ENCODE measurements around the gene KCNB1. TPM values are rescaled to one million over a fixed set of nuclear protein-coding genes. Genes with fewer than 3 reads are reported as not detected.
"Not testable (repeated sequence)": the region's sequence is repeated elsewhere in the genome, so short reads cannot be mapped to it uniquely, and the experiment has no call there.

Gene KCNB1
- polyA plus RNA-seq, 1 donor = 2.4 TPM

DNA sequence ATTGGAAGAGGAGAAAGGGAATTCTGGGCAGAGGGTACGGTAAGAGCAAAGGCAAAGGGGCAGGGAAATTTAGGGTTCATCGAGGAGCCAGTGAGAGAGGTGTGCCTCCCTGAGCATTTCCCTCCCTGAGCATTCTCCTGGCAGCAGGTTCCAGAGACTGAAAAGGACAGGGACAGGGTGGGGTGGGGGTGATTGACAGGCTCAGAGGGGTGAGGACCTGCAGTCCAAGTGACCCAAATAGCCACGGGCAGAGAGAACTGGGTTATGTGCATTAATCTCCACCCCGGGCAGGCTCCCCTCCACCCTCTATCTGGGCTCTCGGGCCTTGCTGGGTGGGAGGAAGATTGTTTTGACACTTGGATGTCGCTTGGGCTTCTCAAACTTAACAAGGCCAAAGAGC is 69.5 kb downstream of the KCNB1 start:
- no peak for DNase-seq
- Histone ChIP-seq H3K4me3 (ENCODE audit: low read length) (no peak overlapping the region), H3K27me3 (ENCODE audit: control insufficient read depth, insufficient read depth, low read length) (peaks cover 14% of the 10 kb centered on the region), H3K36me3 (ENCODE audit: control insufficient read depth, insufficient read depth, low read length) (no peaks in the 10 kb centered on the region), H3K4me1 (ENCODE audit: control insufficient read depth, insufficient read depth, low read length) (peaks cover 3% of the 10 kb centered on the region), H3K9me3 (ENCODE audit: control insufficient read depth, low read depth, low read length) (no peaks in the 10 kb centered on the region), H3K27ac (ENCODE audit: low read length) (no peak overlapping the region)
- no CpG with 5 or more reads among the region's 6 CpGs for WGBS (ENCODE audit: insufficient coverage, low lambda C conversion rate)

DNA sequence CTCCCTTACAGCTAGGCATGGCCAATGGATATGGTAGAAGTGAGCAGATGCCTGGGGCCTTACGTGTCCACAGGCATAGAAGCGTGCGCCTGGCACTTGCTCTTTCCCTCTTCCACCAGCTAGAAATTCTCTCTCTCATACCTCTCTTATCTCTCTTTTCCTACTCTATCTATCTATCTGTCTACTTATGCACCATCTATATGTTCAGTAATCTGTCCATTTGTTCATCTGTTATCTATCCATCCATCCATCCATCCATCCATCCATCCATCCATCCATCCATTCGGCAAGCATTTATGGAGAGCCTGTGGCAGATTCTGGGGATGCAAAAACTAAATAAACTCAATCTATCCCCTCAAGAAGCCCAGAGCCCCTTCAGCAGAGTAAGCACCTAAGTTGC is 70.2 kb downstream of the KCNB1 start:
- H3K36me3 ChIP-seq (ENCODE audit: control insufficient read depth, insufficient read depth, low read length) = no peaks in the 10 kb centered on the region
- no peak for DNase-seq
- no CpG with 5 or more reads among the region's 4 CpGs for WGBS (ENCODE audit: insufficient coverage, low lambda C conversion rate)
- peaks cover 3% of the 10 kb centered on the region for H3K4me1 ChIP-seq (ENCODE audit: control insufficient read depth, insufficient read depth, low read length)
- no peaks in the 10 kb centered on the region for H3K9me3 ChIP-seq (ENCODE audit: control insufficient read depth, low read depth, low read length)
- H3K27me3 ChIP-seq (ENCODE audit: control insufficient read depth, insufficient read depth, low read length) = peaks cover 14% of the 10 kb centered on the region
- no peak overlapping the region for H3K27ac ChIP-seq (ENCODE audit: low read length)
- H3K4me3 ChIP-seq (ENCODE audit: low read length) = no peak overlapping the region

DNA sequence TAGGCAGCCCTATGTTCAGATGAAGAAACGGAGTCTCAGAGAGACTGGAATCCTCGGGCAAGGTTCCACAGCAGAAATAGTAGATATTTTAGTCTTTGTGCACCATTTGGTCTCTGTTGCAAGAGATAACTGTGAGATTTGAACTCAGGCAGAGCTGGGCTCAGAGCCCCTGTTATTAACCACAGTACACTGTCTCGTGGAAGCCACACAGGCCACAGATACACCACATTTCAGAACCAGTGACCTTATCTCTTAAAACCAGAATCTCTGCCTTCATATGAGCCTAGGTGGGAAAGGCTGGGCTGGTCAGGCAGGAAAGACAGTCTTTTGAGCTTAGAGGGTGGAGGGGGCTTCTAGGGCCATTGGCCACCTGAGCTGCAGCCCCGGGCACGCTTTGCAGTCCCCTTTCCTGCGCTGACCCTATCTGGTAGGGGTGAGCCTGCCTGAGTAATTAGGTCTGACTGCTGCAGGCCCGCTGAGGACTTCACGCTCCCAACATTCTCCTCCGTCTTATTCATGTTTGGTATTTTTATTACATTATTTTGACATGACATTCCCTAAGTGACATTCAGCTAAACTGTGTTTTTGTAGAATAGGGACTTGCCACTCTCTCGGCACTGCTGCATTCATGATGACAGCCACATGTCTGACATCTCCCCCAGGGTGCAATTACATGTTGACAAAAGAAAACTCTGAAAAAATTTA is 71.1 kb downstream of the KCNB1 start:
- Histone ChIP-seq H3K27ac (ENCODE audit: low read length) (no peak overlapping the region), H3K36me3 (ENCODE audit: control insufficient read depth, insufficient read depth, low read length) (no peaks in the 10 kb centered on the region), H3K27me3 (ENCODE audit: control insufficient read depth, insufficient read depth, low read length) (peaks cover 14% of the 10 kb centered on the region), H3K9me3 (ENCODE audit: control insufficient read depth, low read depth, low read length) (no peaks in the 10 kb centered on the region), H3K4me3 (ENCODE audit: low read length) (no peak overlapping the region), H3K4me1 (ENCODE audit: control insufficient read depth, insufficient read depth, low read length) (peaks cover 3% of the 10 kb centered on the region)
- no CpG with 5 or more reads among the region's 10 CpGs for WGBS (ENCODE audit: insufficient coverage, low lambda C conversion rate)
- DNase-seq = no peak

DNA sequence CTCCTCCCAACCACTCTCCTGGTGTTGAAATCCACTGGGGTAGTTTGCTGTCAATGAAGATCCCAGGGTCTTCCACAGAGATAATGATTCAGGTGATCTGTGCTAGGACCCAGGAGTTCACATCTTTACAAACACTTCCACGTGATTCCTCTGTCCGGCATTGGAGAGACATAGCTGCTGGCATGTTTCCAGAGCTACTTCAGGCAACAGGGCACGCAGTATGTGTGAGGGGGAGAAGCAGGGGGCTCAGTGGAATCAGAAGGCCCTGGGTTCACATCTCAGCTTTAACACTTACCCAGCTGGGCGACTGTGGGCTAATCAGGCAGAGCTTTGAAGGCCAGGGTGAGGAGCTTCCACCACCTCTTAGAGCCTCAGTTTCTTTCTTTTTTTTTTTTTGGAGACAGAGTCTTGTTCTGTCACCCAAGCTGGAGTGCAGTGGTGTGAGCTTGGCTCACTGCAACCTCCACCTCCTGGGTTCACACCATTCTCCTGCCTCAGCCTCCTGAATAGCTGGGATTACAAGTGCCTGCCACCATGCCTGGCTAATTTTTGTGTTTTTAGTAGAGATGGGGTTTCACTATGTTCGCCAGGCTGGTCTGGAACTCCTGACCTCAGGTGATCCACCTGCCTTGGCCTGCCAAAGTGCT is 72.4 kb downstream of the KCNB1 start:
- 100% methylated on average over 1 of the region's 5 CpGs for WGBS (ENCODE audit: insufficient coverage, low lambda C conversion rate)
- not testable (repeated sequence) for H3K27ac ChIP-seq (ENCODE audit: low read length); H3K9me3 ChIP-seq (ENCODE audit: control insufficient read depth, low read depth, low read length); H3K36me3 ChIP-seq (ENCODE audit: control insufficient read depth, insufficient read depth, low read length); H3K4me1 ChIP-seq (ENCODE audit: control insufficient read depth, insufficient read depth, low read length); H3K4me3 ChIP-seq (ENCODE audit: low read length); DNase-seq
- peaks cover 11% of the 10 kb centered on the region for H3K27me3 ChIP-seq (ENCODE audit: control insufficient read depth, insufficient read depth, low read length)

DNA sequence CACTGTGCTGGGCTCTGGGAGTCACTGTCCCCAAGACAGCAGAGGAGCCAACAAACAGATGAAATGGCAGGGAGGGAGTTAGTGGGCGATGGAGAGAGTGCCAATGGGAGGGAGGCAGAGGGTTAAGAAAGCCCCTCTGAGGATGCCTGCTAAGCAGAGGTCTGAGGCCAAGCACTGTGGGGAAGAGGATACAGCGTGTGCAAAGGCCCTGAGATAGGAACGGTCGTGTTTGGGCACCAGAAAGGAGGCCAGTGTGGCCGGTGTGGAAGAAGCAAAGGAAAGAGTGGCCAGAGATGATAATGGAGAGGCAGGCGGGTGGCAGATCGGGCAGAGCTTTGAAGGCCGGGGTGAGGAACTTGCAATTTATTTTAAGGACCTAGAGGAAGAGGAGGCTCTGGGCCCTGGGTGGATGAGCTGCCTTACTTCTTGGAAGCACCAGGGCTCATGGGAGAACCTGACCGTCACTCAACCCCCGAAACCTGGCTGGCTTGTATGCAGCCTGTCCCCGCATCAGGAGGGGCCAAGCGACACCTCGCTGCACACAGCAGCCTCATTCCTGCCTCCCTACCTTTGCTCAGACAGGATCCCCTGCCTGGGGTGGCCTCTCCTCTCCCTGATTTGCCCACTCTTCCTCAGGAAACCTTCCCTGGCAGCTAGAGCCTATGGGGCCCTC is 73.0 kb downstream of the KCNB1 start:
- Histone ChIP-seq H3K36me3 (ENCODE audit: control insufficient read depth, insufficient read depth, low read length) (no peaks in the 10 kb centered on the region), H3K4me3 (ENCODE audit: low read length) (no peak overlapping the region), H3K27ac (ENCODE audit: low read length) (no peak overlapping the region), H3K9me3 (ENCODE audit: control insufficient read depth, low read depth, low read length) (no peaks in the 10 kb centered on the region), H3K4me1 (ENCODE audit: control insufficient read depth, insufficient read depth, low read length) (peaks cover 3% of the 10 kb centered on the region), H3K27me3 (ENCODE audit: control insufficient read depth, insufficient read depth, low read length) (peaks cover 8% of the 10 kb centered on the region)
- whole genome bisulfite sequencing (ENCODE audit: insufficient coverage, low lambda C conversion rate) = 100% methylated on average over 2 of the region's 13 CpGs
- DNase-seq = no peak

DNA sequence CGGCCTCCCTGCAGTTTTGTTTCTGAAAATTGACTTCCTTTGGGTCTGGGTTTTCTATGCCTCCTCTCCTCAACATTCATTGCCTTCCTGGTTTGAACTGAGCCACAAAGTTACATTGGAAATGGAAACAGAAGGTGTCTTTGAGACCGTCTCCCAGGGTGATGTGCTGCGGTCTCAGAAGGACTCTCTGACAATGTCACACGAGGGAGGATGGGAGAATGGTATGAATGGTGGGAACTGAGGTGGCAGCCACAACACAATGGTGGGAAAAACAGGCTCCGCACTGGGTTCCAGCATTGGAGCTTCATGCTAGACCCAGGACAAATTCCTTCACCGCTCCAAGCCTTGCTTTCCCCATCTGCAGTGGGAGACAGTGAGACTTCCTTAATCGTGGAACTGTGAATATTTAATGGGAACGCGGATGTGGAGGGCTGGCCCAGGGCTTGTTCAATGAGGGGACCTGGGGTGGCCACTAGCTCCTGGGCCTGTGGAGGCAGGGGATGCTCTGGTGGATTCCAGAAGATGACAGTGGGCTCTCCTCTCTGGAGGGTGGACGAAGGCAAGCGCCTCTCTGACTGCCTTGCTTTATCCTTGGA is 73.9 kb downstream of the KCNB1 start:
- Histone ChIP-seq H3K4me1 (ENCODE audit: control insufficient read depth, insufficient read depth, low read length) (peaks cover 3% of the 10 kb centered on the region), H3K27me3 (ENCODE audit: control insufficient read depth, insufficient read depth, low read length) (peaks cover 6% of the 10 kb centered on the region), H3K4me3 (ENCODE audit: low read length) (no peak overlapping the region), H3K36me3 (ENCODE audit: control insufficient read depth, insufficient read depth, low read length) (no peaks in the 10 kb centered on the region), H3K9me3 (ENCODE audit: control insufficient read depth, low read depth, low read length) (no peaks in the 10 kb centered on the region), H3K27ac (ENCODE audit: low read length) (no peak overlapping the region)
- WGBS (ENCODE audit: insufficient coverage, low lambda C conversion rate) = no CpG with 5 or more reads among the region's 11 CpGs
- DNase-seq = no peak

DNA sequence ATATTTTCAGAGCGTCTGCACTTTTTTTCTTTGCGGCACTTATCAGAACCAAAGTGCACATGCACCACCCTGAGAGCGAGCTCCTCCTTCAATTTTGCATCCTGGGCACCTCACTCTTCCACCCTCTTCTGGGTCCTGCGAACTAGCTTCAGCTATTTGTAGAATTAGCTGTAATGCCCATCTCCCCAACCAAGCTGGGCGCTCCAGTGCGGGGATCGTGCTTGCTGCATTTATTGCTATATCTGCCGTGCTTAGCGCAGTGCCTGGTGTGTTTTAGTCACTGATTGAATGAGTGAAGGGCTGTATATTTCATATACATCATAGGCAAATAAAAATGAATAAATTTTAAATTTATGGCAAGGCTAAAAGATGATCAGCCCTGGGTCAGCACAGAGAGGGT is 75.8 kb downstream of the KCNB1 start:
- no peak overlapping the region for H3K27ac ChIP-seq (ENCODE audit: low read length)
- H3K4me3 ChIP-seq (ENCODE audit: low read length) = no peak overlapping the region
- H3K36me3 ChIP-seq (ENCODE audit: control insufficient read depth, insufficient read depth, low read length) = no peaks in the 10 kb centered on the region
- 90% methylated on average over 2 of the region's 9 CpGs for WGBS (ENCODE audit: insufficient coverage, low lambda C conversion rate)
- DNase-seq = no peak
- peaks cover 3% of the 10 kb centered on the region for H3K4me1 ChIP-seq (ENCODE audit: control insufficient read depth, insufficient read depth, low read length)
- H3K27me3 ChIP-seq (ENCODE audit: control insufficient read depth, insufficient read depth, low read length) = peaks cover 3% of the 10 kb centered on the region
- no peaks in the 10 kb centered on the region for H3K9me3 ChIP-seq (ENCODE audit: control insufficient read depth, low read depth, low read length)

DNA sequence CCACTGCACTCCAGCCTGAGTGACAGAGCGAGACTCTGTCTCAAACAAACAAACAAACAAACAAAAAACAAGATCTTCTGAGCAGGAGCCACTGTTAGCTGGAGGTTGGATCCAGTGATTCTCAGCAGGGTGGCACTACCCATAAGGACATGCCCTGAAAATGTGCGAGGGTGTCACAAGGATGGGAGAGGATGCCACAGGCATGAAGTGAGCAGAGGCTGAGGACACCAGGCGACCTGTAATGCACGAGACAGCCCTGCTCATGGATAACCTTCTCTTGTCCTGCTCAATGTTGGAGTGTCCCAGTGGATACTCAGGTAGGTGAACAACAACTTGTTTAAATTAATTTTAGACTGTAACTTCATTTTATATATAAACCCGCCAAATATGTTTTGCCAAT is 76.8 kb downstream of the KCNB1 start:
- H3K4me1 ChIP-seq (ENCODE audit: control insufficient read depth, insufficient read depth, low read length) = peaks cover 3% of the 10 kb centered on the region
- no peak overlapping the region for H3K4me3 ChIP-seq (ENCODE audit: low read length)
- no peaks in the 10 kb centered on the region for H3K36me3 ChIP-seq (ENCODE audit: control insufficient read depth, insufficient read depth, low read length)
- H3K9me3 ChIP-seq (ENCODE audit: control insufficient read depth, low read depth, low read length) = no peaks in the 10 kb centered on the region
- H3K27ac ChIP-seq (ENCODE audit: low read length) = no peak overlapping the region
- H3K27me3 ChIP-seq (ENCODE audit: control insufficient read depth, insufficient read depth, low read length) = peaks cover 3% of the 10 kb centered on the region
- 100% methylated on average over 1 of the region's 5 CpGs for WGBS (ENCODE audit: insufficient coverage, low lambda C conversion rate)
- DNase-seq = no peak

DNA sequence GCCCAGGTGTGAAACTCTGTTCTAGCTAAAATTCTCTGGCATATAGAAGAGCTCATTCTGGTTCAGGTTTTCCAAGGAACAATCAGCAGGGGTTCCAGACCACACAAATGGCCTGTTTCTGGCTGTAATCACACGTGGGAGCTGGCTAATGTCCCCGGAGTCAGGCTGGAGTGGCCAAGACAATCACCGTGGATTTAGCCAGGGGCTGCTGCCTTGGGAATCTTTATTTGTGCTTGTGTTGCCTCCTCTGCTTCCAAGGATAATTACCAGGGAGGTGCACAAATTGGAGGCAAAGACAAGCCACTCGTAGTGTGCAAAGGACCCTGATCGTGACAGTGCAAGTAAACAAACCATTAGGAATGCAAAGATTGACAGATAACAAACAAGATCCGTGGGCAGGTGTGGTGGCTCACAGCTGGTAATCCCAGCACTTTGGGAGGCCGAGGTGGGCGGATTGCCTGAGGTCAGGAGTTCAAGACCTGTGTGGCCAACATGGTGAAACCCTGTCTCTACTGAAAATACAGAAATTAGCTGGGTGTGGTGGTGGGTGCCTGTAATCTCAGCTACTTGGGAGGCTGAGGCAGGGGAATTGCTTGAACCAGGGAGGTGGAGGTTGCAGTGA is 77.3 kb downstream of the KCNB1 start:
- WGBS (ENCODE audit: insufficient coverage, low lambda C conversion rate) = no CpG with 5 or more reads among the region's 8 CpGs
- H3K27me3 ChIP-seq (ENCODE audit: control insufficient read depth, insufficient read depth, low read length) = peaks cover 3% of the 10 kb centered on the region
- no peak for DNase-seq
- H3K36me3 ChIP-seq (ENCODE audit: control insufficient read depth, insufficient read depth, low read length) = no peaks in the 10 kb centered on the region
- H3K9me3 ChIP-seq (ENCODE audit: control insufficient read depth, low read depth, low read length) = no peaks in the 10 kb centered on the region
- no peak overlapping the region for H3K4me3 ChIP-seq (ENCODE audit: low read length)
- H3K4me1 ChIP-seq (ENCODE audit: control insufficient read depth, insufficient read depth, low read length) = peaks cover 3% of the 10 kb centered on the region
- no peak overlapping the region for H3K27ac ChIP-seq (ENCODE audit: low read length)

DNA sequence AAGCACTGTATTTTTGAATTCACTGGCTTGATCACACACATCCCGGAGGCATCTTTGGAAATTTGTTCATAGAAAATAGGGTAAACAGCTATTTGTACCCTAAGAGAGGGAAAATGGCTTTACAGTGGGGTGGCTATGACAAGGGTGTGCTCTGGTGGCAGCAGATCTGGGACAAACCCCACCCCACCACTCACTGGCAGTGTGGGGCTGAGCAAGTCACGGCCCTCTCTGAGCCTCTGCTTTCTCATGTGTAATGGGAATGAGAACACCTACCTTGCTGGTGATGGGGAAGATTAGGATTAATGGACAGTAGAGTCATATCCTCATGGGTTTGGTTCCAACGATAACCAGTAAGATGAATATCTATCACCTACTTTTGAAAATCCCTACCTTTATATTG is 78.0 kb downstream of the KCNB1 start:
- H3K36me3 ChIP-seq (ENCODE audit: control insufficient read depth, insufficient read depth, low read length) = no peaks in the 10 kb centered on the region
- no peak overlapping the region for H3K27ac ChIP-seq (ENCODE audit: low read length)
- no peaks in the 10 kb centered on the region for H3K4me1 ChIP-seq (ENCODE audit: control insufficient read depth, insufficient read depth, low read length)
- DNase-seq = no peak
- no peaks in the 10 kb centered on the region for H3K9me3 ChIP-seq (ENCODE audit: control insufficient read depth, low read depth, low read length)
- no CpG with 5 or more reads among the region's 3 CpGs for WGBS (ENCODE audit: insufficient coverage, low lambda C conversion rate)
- H3K27me3 ChIP-seq (ENCODE audit: control insufficient read depth, insufficient read depth, low read length) = no peaks in the 10 kb centered on the region
- no peak overlapping the region for H3K4me3 ChIP-seq (ENCODE audit: low read length)
